Measurements from ENCODE around the gene XKRX. TPM values are rescaled to one million over a fixed set of nuclear protein-coding genes. Genes with fewer than 3 reads are reported as not detected.

XKRX gene
- total RNA-seq (2021; fragmentation: NEBNext Ultra II Directional; extraction: Animal tissue kit (Norgen Biotek cat#: 25700)) (1.2 and 1.3 TPM in 2 replicates), polyA plus RNA-seq (2011; rRNA removed) (0.70 and 0.83 TPM in 2 replicates), polyA minus RNA-seq (2011; rRNA and poly(A)+ RNA removed) (1.6 and 2.3 TPM in 2 replicates)
- 0.81 TPM for polyA plus RNA-seq (2011; cell fraction: cytosol; rRNA removed)
- polyA plus RNA-seq (2011; cell fraction: nucleus; rRNA removed) = 0.81 TPM
- 0.62 to 1.0 TPM (median 0.71 TPM) in 4 replicates for polyA plus RNA-seq (2012, experiment 1 of 2)
- 0.37 TPM for polyA plus RNA-seq (2012, experiment 2 of 2)
- polyA plus RNA-seq (2013, experiment 1 of 2) = 0.79 TPM
- polyA plus RNA-seq (2013, experiment 2 of 2) = 0.72 TPM
- polyA minus RNA-seq (2011; cell fraction: cytosol; rRNA and poly(A)+ RNA removed) = 1.6 TPM
- 2.2 TPM for polyA minus RNA-seq (2011; cell fraction: nucleus; rRNA and poly(A)+ RNA removed)
- long read RNA-seq, experiment 1 = 0 reads
- long read RNA-seq, experiment 2, partial matches to known transcripts = 1 of 2 reads
- long read RNA-seq, experiment 2, other reads (novel, unspliced or antisense) = 0 of 2 reads

DNA sequence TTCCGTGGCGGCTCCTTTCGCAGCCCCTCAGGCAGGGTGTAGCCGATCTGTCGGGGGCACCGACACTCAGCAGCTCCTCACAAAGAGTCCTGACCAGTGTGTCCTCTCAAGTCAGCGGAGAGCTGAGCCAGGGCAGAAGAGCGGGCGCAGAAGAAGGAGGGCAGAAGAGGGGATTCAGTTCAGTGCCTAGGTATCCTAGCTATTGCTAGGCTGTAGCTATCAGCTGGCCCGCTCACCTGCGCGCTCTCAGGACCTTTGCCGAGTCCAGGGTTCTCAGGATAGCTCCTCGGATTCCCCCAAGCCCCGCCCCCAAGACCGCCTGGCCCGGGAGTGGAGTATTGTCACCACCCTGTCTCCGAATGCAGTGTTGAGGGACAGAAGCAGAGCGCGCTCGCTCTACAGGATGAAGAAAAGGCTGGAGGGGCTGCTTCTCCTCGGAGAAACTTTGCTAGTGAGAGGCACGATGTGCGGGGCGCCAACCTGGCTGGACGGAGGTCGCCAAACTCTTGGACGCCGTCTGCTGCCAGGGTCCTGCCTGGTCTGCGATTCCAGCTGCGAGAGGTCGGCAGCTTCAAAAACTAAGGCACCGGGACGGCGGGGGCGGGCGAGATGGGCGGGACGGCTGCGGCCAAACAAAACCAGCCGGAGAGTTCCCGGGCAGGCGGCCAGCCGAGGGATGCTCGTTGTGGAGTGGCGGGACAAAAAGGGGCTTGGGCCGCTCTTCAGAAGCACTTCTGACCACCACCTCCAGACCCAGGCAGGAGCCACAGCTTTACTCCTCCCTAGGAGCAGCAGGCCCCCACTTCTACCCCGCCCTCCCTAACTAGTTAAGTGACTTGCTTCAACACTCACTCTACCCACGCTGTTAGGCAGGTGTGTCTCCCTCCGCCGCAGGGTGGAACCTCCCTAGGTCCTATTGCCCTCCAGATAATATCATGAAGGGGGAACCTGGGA is at the start of gene XKRX:
XKRX (minus strand) TSS at position 258 of the 954 bp plus-strand sequence. CDS start 613 bp downstream, outside the sequence.
- POLR2A ChIA-PET (ENCODE audit: partially characterized antibody) = interaction anchor here (0.6 kb wide), 1 partner anchor 433 kb away, joined by 5 read pairs; no protein-coding TSS in a partner anchor
- Histone ChIP-seq H2BK20ac (ENCODE audit: low read length) (no peak within 1 kb of the TSS), H4K20me1 (replicated peaks in 1 of 2; ENCODE audit: control insufficient read depth in 1 of 2, insufficient read depth in 2 of 2, low read length in 2 of 2) (no peaks in the 10 kb centered on the region), H4K8ac (ENCODE audit: extremely low read depth, insufficient read depth, low read length) (no peak within 1 kb of the TSS; the same call in 1 of the 2 replicates), H4K91ac (replicated peaks; ENCODE audit: insufficient read length, low read length) (no peak within 1 kb of the TSS), H3K79me1 (ENCODE audit: low read depth, low read length) (no peaks in the 10 kb centered on the region), H2BK12ac (ENCODE audit: low read depth, low read length) (no peak within 1 kb of the TSS), H3K9ac (replicated peaks in 1 of 4; ENCODE audit: extremely low read depth in 1 of 4, low read depth in 3 of 4, low read length in 3 of 4) (peak within 1 kb of the TSS in 2 of 4 experiments; percentile 19 to 29; a peak in 3 of 7 replicates), H3K23ac (ENCODE audit: insufficient read length) (no peak within 1 kb of the TSS), H3K23me2 (ENCODE audit: low read depth, low read length) (no peaks in the 10 kb centered on the region; the same call in 1 of the 2 replicates), H3K56ac (replicated peaks; ENCODE audit: insufficient read length, low read depth, low read length) (no peak within 1 kb of the TSS), H3K27me3 (replicated peaks in 1 of 4; ENCODE audit: control insufficient read depth in 3 of 4, extremely low read depth in 1 of 4, insufficient read depth in 3 of 4, low read length in 3 of 4) (peaks cover 0 to 12% (median 6%) of the 10 kb centered on the region in 4 experiments; a peak in 3 of 7 replicates), H3K14ac (ENCODE audit: insufficient read length) (no peak within 1 kb of the TSS), H2AK5ac (ENCODE audit: low read depth, low read length) (no peak within 1 kb of the TSS), H2BK15ac (ENCODE audit: low read length) (no peak within 1 kb of the TSS), H2AFZ (ENCODE audit: low read length) (peak within 1 kb of the TSS; percentile 22), H3K79me2 (ENCODE audit: control insufficient read depth in 1 of 2, insufficient read depth in 2 of 2, low read length in 2 of 2) (no peaks in the 10 kb centered on the region), H3K27ac (ENCODE audit: low read depth, low read length) (no peak within 1 kb of the TSS), H3K9me3 (ENCODE audit: insufficient read depth in 2 of 2, low read depth in 1 of 2, low read length in 1 of 2) (no peaks in the 10 kb centered on the region), H4K5ac (ENCODE audit: insufficient read length, low read depth, low read length) (no peak within 1 kb of the TSS), H3K4me1 (replicated peaks in 1 of 4; ENCODE audit: control insufficient read depth in 3 of 4, insufficient read depth in 4 of 4, low read length in 3 of 4) (no peaks in the 10 kb centered on the region; a peak in 1 of 7 replicates), H3K4me2 (ENCODE audit: insufficient read depth in 1 of 2, low read depth in 2 of 2, low read length in 2 of 2) (peak within 1 kb of the TSS; percentile 65 to 75), H3K36me3 (ENCODE audit: control insufficient read depth in 2 of 4, insufficient read depth in 4 of 4, low read length in 3 of 4) (no peaks in the 10 kb centered on the region), H3K4me3 (ENCODE audit: extremely low read depth in 1 of 4, insufficient read depth in 2 of 4, low read depth in 3 of 4, low read length in 4 of 4) (peak within 1 kb of the TSS; percentile 47 to 71 (median 58)), H3K4ac (replicated peaks; ENCODE audit: insufficient read length, low read depth, low read length) (no peak within 1 kb of the TSS), H2BK120ac (replicated peaks; ENCODE audit: low read depth, low read length) (no peak within 1 kb of the TSS), H3K18ac (ENCODE audit: extremely low read depth, low read length) (no peak within 1 kb of the TSS; the same call in 1 of the 2 replicates), H2BK5ac (ENCODE audit: low read depth, low read length) (no peak within 1 kb of the TSS)
- 3% methylated on average over 21 of the region's 51 CpGs; no CpG with 5 or more reads in 1 of the 2 experiments for WGBS, 2 experiments (ENCODE audit: extremely low coverage in 1 of 2, insufficient coverage in 1 of 2, insufficient read length in 1 of 2, insufficient replicate concordance in 2 of 2, low coverage in 1 of 2, low lambda C conversion rate in 2 of 2, missing lambda C conversion rate in 1 of 2)
- DNase-seq (ENCODE audit: low read depth in 1 of 2, low spot score in 2 of 2) = peak in 1 of 2 experiments; percentile 74
- CTCF ChIA-PET (ENCODE audit: partially characterized antibody) = interaction anchor here (0.9 kb wide), 1 partner anchor 36 kb away, joined by 3 read pairs; no protein-coding TSS in a partner anchor
- peak; percentile 95 for FAIRE-seq
- TF ChIP-seq, protein P1, sequence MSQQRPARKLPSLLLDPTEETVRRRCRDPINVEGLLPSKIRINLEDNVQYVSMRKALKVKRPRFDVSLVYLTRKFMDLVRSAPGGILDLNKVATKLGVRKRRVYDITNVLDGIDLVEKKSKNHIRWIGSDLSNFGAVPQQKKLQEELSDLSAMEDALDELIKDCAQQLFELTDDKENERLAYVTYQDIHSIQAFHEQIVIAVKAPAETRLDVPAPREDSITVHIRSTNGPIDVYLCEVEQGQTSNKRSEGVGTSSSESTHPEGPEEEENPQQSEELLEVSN (IDR thresholded peaks at IDR 0.05) = peak; percentile 65
- TF ChIP-seq SP4 (IDR thresholded peaks at IDR 0.05; ENCODE audit: low read length) (no peak), POLR2A (IDR thresholded peaks at IDR 0.05; ENCODE audit: control extremely low read depth in 1 of 2, low read depth in 2 of 2, low read length in 2 of 2) (peak in 1 of 2 experiments; percentile 48; a peak in 1 of 3 replicates), SP2 (IDR thresholded peaks at IDR 0.05; ENCODE audit: low read length) (no peak), KDM1A (IDR thresholded peaks at IDR 0.05; ENCODE audit: borderline replicate concordance, low read length) (no peak), CBX8 (IDR thresholded peaks at IDR 0.05; ENCODE audit: borderline replicate concordance, low read depth, low read length) (no peak), HDAC2 (IDR thresholded peaks at IDR 0.05; ENCODE audit: borderline replicate concordance in 1 of 2, low read depth in 2 of 2, low read length in 2 of 2) (no peak), CHD2 (IDR thresholded peaks at IDR 0.05; ENCODE audit: low read length) (no peak)
